ENCODE data around the gene MYO18A.

GRCh38 chr17:29066606-29067005, 113.6 kb downstream of the MYO18A start:
- TF ChIP-seq, protein P1, sequence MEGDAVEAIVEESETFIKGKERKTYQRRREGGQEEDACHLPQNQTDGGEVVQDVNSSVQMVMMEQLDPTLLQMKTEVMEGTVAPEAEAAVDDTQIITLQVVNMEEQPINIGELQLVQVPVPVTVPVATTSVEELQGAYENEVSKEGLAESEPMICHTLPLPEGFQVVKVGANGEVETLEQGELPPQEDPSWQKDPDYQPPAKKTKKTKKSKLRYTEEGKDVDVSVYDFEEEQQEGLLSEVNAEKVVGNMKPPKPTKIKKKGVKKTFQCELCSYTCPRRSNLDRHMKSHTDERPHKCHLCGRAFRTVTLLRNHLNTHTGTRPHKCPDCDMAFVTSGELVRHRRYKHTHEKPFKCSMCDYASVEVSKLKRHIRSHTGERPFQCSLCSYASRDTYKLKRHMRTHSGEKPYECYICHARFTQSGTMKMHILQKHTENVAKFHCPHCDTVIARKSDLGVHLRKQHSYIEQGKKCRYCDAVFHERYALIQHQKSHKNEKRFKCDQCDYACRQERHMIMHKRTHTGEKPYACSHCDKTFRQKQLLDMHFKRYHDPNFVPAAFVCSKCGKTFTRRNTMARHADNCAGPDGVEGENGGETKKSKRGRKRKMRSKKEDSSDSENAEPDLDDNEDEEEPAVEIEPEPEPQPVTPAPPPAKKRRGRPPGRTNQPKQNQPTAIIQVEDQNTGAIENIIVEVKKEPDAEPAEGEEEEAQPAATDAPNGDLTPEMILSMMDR (IDR thresholded peaks at IDR 0.05) = no peak
- TF ChIP-seq POLR2A (IDR thresholded peaks at IDR 0.05) = no peak
